Gastroesophageal sphincter (tissue), 3 donors: ENCODE measurements around the gene CCDC54.

Experiments used
- CTCF ChIP-seq, 4 experiments: fragments of 200-600 bp in 2 of 4; fragments of 450-650 bp in 2 of 4; sonication (generic) in 1 of 4; IDR thresholded peaks; one replicate each; pipeline ENCODE4 v1.5.1; 2017 to 2019; ENCODE audit warnings: antibody characterized with exemption in 4 of 4, mild to moderate bottlenecking in 2 of 4, moderate library complexity in 2 of 4
- EP300 ChIP-seq: sonication (generic); formaldehyde crosslinking; IDR thresholded peaks from one replicate; pipeline ENCODE4 v1.6.1; 2017; ENCODE audit warnings: antibody characterized with exemption, mild to moderate bottlenecking
- POLR2A ChIP-seq, 2 donors: fragments of 450-650 bp; IDR thresholded peaks; one replicate each; pipeline ENCODE4 v1.6.1; 2017; ENCODE audit warnings: antibody characterized with exemption in 2 of 2, mild to moderate bottlenecking in 2 of 2, moderate library complexity in 1 of 2
- POLR2AphosphoS5 ChIP-seq: sonication (generic); formaldehyde crosslinking; IDR thresholded peaks from one replicate; pipeline ENCODE4 v1.6.1; 2017; ENCODE audit warnings: antibody characterized with exemption

- TF ChIP-seq POLR2AphosphoS5: no peak
- TF ChIP-seq EP300: no peak
- TF ChIP-seq CTCF (IDR thresholded peaks at IDR 0.05): no peak
- no peak for TF ChIP-seq POLR2A (IDR thresholded peaks at IDR 0.05)
These were observed 44.6 kb downstream of the CCDC54 start for GRCh38 chr3:107421881-107422280.
